Stimulated activated effector memory CD8-positive, alpha-beta T cell treated with anti-CD3 and anti-CD28 coated beads, Interleukin-12 subunit alpha, Interleukin-12 subunit beta, amount 100 ng/mL, for 72 hours (primary cell): ENCODE data around the gene RDH13.
"Not testable (repeated sequence)": the region's sequence is repeated elsewhere in the genome, so short reads cannot be mapped to it uniquely, and the experiment has no call there.

Experiments
- ATAC-seq: fragments of 150-1000 bp; cut with Tn5 transposase; 2 replicates; pipeline ENCODE4 v1.10.0; 2021
- DNase-seq, 2 donors: peaks; one replicate each; pipeline ENCODE4 v3.0.0; 2021 to 2022; ENCODE audit warnings: low spot score in 2 of 2
- H3K27ac Mint-ChIP-seq: one replicate; pipeline ENCODE4 v1.8.0; 2022; ENCODE audit warnings: mild to moderate bottlenecking, mixed read lengths
- H3K36me3 Mint-ChIP-seq: one replicate; pipeline ENCODE4 v1.8.0; 2022; ENCODE audit warnings: mild to moderate bottlenecking, mixed read lengths
- H3K4me1 Mint-ChIP-seq: one replicate; pipeline ENCODE4 v1.8.0; 2022; ENCODE audit warnings: mixed read lengths
- H3K4me3 Mint-ChIP-seq: one replicate; pipeline ENCODE4 v1.8.0; 2022; ENCODE audit warnings: mild to moderate bottlenecking, mixed read lengths
- H3K9me3 Mint-ChIP-seq: one replicate; pipeline ENCODE4 v1.8.0; 2022; ENCODE audit warnings: mixed read lengths

RDH13 gene

DNA sequence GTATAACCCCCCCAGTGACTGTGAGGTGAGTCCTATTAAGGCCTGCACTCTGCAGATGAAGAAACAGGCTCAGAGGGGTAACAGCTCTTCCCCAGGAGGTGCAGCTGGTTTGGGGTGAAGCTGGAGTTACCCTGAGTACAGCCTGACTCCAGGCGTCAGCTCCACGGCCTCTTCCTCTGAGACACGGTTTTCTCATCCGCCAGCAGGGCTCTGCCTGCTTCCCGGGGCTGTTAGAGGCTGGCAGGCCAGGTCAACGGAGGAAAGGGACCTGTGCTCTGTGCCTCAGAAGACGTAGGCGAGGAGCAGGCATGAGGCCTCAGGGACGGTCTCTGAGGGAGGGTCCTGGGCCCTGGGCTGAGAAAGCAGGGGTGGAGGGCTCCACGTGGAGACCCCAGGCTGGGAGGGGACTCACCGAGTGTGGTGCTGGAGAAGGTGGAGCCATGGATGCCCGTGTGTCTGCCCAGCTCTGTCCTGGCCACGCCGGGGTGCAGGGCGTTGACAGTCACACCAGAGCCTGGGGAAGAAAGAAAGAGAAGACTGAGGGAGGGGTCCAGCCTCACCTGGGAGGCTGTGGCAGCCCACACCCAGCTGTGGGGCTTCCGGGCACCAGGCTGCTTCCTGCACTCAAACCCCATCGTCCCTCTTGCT lies 15.8 kb downstream of the RDH13 start:
- ATAC-seq (no peak), DNase-seq (no peak)
- Mint-ChIP-seq H3K4me1 (peaks cover 8% of the 10 kb centered on the region), H3K9me3 (no peaks in the 10 kb centered on the region), H3K4me3 (no peak overlapping the region), H3K27ac (no peak overlapping the region), H3K36me3 (peaks cover 73% of the 10 kb centered on the region)

DNA sequence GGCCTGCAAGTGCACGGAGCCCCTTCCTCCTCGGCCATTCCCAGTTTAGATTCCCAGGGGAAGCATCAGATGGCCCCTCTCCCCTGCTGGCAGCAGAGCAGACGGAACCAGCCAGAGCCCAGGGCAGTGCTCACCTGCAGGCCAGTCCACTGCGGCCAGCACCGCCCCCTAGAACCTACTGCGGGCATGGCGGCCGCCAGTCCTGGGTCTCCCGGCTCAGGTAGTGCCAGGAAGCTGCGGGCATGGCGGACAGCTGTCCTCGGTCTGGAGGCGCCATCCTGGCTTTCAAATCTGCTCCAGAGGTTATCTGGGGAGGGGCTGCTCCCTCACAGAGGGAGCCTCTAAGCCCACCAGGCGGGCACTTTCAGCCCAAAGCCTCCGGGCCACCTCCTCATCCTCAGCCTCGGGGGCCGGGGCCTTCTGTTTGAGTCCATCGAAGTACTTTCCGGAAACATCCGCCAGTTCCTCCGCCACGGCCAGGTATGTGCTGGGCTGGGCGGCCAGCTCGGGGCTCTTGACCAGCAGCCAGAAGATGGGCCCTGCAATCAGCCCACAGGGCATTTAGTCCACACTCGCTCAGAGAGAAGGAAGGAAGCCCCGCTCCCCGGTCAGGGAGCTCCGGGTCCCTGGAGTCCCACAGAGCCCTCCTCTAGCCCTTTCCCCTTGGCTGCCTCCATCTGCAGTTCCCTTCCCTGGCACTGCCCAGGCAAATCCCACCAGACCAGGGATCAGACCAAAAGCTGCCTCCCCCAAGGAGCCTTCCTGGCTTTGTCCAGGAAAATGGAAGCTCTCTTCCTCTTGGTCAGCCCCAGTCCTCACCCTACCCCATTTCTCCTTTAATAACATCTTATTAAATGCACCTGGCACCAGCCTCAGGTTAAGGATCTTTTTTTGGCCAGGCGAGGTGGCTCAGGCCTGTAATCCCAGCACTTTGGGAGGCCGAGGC lies 17.9 kb downstream of the RDH13 start:
- Mint-ChIP-seq H3K4me3 (no peak overlapping the region), H3K4me1 (peaks cover 19% of the 10 kb centered on the region), H3K36me3 (peaks cover 57% of the 10 kb centered on the region), H3K27ac (no peak overlapping the region), H3K9me3 (no peaks in the 10 kb centered on the region)
- DNase-seq (no peak), ATAC-seq (no peak)

DNA sequence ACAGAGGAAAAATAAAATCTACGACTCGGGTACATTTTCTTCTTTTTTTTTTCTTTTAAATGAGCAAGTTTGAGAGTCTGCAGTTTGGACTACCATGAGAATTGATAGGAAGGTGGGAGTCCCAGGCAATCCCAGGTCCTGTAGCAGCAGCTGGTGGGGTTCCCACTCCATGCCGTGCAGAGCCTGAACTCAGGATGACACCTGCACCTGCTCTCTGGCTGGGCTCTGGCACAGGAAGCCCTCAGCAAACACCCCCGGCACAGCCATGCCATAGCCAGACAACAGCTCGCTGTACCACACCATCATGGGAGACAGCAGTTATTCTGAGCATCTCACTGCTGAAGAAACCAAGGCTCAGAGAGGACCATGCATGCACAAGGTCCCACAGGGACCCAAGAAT lies 18.7 kb downstream of the RDH13 start:
- Mint-ChIP-seq H3K27ac (no peak overlapping the region), H3K4me3 (no peak overlapping the region), H3K36me3 (peaks cover 50% of the 10 kb centered on the region), H3K9me3 (no peaks in the 10 kb centered on the region), H3K4me1 (peaks cover 19% of the 10 kb centered on the region)
- ATAC-seq (no peak), DNase-seq (no peak)

DNA sequence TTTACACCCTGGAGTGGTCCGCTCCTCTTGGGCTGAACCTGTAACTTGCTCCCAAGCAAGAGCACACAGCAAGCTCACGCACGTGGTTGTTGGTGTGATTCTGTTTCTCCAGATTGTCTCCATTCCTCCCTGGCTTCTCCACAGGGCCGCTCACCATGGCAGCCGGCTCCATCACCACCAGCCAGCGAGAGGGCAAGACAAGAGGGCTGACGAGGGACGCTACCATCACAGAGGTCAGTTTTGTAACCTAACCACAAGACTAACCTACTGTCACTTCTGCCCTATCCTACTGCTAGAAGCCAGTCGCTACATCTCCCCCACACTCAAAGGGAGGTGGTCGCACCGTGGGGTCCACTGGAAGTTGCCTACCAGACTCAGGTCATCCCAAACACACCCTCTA lies 20.3 kb downstream of the RDH13 start:
- H3K27ac Mint-ChIP-seq: peak overlapping the region; percentile 74
- no peaks in the 10 kb centered on the region for H3K9me3 Mint-ChIP-seq
- H3K4me3 Mint-ChIP-seq: peak overlapping the region; percentile 57
- ATAC-seq: no peak
- peaks cover 37% of the 10 kb centered on the region for H3K36me3 Mint-ChIP-seq
- H3K4me1 Mint-ChIP-seq: peaks cover 19% of the 10 kb centered on the region
- no peak for DNase-seq

DNA sequence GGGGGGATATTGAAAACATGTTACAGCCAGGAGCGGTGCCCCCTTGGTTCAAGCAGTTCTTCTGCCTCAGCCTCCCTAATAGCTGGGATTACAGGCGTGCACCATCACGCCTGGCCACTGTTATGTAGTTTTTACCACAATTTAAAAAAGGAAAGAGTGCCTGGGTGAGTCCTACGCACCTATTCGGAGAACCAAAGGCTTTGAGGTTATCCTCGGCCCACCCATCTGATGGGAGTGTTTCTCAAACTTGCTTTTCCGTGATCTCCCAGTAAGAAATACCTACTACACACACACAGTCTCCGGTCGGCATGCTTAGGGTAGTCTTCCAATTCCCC lies 20.6 kb downstream of the RDH13 start:
- Mint-ChIP-seq H3K4me3 (peak overlapping the region; percentile 57), H3K36me3 (peaks cover 37% of the 10 kb centered on the region), H3K9me3 (no peaks in the 10 kb centered on the region), H3K27ac (peak overlapping the region; percentile 74), H3K4me1 (peaks cover 19% of the 10 kb centered on the region)
- DNase-seq (no peak), ATAC-seq (no peak)

DNA sequence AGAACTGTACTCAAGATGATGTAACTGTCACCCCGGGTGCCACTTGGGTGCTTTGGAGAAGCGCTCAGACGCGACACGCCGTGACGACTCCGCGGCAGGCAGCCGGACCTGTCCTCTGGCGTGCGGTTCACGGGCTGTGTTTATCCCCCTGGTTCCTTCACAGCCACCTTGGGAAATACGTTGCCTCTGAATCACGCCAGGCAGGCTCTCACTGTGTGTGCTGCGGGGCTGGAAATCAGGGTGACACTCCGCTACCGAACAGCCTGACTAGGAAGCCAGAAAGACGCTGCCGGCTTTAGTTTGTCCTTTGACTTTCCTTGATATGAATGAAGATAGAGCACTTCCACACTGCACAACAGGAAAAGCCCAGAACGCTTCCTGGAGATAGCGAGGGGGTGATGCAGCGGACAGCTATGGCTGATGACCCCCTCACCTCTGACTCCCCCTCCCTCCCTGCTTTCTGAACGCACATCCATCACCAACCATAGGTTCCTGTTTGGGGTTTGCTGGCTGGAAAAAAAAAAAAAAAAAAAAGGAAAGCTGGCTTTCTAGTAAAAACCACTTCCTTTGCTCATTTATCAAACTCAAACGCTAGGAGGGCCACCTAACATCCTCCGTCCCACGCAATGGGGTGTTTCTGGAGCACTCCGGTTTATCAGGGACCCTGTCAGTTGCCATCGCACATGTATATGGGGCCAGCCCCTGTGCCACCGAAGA lies 21.2 kb downstream of the RDH13 start:
- H3K27ac Mint-ChIP-seq: peak overlapping the region; percentile 74
- H3K9me3 Mint-ChIP-seq: no peaks in the 10 kb centered on the region
- DNase-seq (no peak), ATAC-seq (peak; percentile 66)
- peak overlapping the region; percentile 57 for H3K4me3 Mint-ChIP-seq
- peaks cover 35% of the 10 kb centered on the region for H3K36me3 Mint-ChIP-seq
- peaks cover 19% of the 10 kb centered on the region for H3K4me1 Mint-ChIP-seq

DNA sequence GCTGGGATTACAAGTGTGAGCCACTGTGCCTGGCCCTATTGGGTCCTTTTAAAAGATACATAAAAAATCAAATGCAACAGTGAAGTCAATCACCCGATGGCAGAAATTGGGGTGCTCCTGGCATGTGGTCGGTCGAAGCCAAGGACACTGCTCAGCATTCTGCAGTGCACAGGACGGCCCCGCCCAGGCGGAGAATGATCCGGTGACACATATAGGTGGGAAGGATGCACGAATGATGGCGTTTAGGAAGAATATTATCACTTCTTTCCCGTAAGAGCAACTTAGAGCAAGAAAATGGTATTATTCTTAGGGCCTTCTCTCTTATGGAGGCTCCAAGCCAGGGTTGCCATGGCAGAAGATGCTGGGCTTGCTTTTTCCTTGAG lies 21.7 kb downstream of the RDH13 start:
- Mint-ChIP-seq H3K4me3 (peak overlapping the region; percentile 57), H3K27ac (peak overlapping the region; percentile 74), H3K36me3 (peaks cover 30% of the 10 kb centered on the region), H3K9me3 (no peaks in the 10 kb centered on the region), H3K4me1 (peaks cover 19% of the 10 kb centered on the region)
- ATAC-seq (no peak), DNase-seq (no peak)

DNA sequence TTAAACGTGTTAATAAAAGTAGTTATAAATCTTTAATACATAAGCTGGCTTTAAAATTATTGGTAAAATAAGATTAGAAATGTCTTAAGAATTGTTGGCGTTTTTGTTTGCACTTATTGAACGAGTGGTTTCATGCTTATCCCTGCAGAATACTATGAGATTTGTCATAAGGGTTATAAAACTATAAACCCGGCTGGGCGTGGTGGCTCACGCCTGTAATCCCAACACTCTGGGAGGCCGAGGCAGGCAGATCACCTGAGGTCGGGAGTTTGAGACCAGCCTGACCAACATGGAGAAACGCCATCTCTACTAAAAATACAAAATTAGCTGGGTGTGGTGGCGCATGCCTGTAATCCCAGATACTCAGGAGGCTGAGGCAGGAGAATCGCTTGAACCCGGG lies 22.3 kb downstream of the RDH13 start:
- not testable (repeated sequence) for H3K9me3 Mint-ChIP-seq, H3K4me3 Mint-ChIP-seq, ATAC-seq, H3K27ac Mint-ChIP-seq, DNase-seq
- H3K4me1 Mint-ChIP-seq: peaks cover 19% of the 10 kb centered on the region
- peaks cover 27% of the 10 kb centered on the region for H3K36me3 Mint-ChIP-seq

DNA sequence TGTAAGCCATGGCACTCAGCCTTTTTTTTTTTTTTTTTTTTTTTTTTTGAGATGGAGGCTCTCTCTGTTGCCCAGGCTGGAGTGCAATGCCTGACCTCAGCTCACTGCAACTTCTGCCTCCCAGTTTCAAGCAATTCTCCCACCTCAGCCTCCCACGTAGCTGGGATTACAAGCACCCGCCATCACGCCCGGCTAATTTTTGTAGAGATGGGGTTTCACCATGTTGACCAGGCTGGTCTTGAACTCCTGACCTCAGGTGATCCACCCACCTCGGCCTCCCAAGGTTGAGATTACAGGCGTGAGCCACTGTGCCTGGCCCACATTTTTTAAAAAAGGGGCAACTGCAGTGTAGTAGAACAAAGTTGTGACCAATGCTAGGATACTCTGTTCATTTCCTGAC lies 25.3 kb downstream of the RDH13 start:
- not testable (repeated sequence) for H3K27ac Mint-ChIP-seq, ATAC-seq, H3K36me3 Mint-ChIP-seq, DNase-seq, H3K9me3 Mint-ChIP-seq, H3K4me3 Mint-ChIP-seq
- H3K4me1 Mint-ChIP-seq: peaks cover 16% of the 10 kb centered on the region

DNA sequence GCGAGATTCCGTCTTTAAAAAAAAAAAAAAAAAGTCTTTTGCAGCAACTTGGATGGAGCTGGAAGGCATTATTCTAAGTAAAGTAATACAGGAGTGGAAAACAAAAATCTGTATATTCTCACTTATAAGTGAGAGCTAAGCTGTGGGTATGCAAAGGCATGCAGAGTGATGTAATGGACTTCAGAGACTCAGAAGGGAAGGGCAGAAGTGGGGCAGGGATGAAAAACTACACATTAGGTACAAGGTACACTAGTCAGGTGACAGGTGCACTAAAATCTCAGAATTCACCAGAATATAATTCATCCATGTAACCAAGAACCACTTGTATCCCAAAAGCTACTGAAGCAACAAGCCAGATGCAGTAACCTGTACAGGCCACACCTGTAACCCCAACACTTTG lies 26.9 kb downstream of the RDH13 start:
- DNase-seq (no peak), ATAC-seq (no peak)
- Mint-ChIP-seq H3K4me3 (no peak overlapping the region), H3K4me1 (peaks cover under 1% of the 10 kb centered on the region), H3K36me3 (no peaks in the 10 kb centered on the region), H3K27ac (no peak overlapping the region), H3K9me3 (no peaks in the 10 kb centered on the region)

DNA sequence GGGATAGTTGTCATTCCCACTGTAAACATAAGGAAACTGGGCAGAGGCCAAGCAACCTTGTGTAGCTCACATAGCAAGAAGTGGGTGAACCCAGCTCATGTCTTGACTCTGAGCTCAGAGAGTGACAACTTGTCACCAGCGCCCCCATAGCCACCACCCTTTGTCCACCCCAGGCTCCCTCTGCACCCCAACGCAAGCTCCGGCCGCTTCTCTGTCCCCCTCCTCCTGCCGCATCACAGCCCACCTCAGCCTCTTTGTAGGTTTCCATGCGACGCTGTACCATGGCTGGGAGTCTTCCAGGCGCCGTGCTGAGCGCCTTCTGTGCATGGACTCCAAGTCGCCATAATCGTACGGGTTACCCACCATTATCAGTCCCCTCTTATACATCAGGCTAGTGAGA lies 28.2 kb downstream of the RDH13 start:
- DNase-seq: no peak
- Mint-ChIP-seq H3K9me3 (no peaks in the 10 kb centered on the region), H3K36me3 (no peaks in the 10 kb centered on the region), H3K4me1 (no peaks in the 10 kb centered on the region), H3K27ac (no peak overlapping the region), H3K4me3 (no peak overlapping the region)
- ATAC-seq: no peak

DNA sequence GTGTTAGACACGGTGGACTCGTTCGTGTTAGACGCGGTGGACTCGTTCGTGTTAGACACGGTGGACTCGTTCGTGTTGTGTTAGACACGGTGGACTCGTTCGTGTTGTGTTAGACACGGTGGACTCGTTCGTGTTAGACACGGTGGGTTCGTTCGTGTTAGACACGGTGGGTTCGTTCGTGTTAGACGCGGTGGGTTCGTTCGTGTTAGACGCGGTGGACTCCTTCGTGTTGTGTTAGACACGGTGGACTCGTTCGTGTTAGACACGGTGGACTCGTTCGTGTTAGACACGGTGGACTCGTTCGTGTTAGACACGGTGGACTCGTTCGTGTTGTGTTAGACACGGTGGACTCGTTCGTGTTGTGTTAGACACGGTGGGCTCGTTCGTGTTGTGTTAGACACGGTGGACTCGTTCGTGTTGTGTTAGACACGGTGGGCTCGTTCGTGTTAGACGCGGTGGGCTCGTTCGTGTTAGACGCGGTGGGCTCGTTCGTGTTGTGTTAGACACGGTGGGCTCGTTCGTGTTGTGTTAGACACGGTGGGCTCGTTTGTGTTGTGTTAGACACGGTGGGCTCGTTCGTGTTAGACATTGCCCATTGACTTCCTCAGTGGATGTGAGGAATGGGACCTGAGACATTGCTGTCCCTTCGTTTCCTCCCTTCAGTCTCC lies 29.8 kb downstream of the RDH13 start:
- not testable (repeated sequence) for H3K27ac Mint-ChIP-seq, H3K9me3 Mint-ChIP-seq, H3K4me1 Mint-ChIP-seq, H3K4me3 Mint-ChIP-seq, ATAC-seq, H3K36me3 Mint-ChIP-seq, DNase-seq

DNA sequence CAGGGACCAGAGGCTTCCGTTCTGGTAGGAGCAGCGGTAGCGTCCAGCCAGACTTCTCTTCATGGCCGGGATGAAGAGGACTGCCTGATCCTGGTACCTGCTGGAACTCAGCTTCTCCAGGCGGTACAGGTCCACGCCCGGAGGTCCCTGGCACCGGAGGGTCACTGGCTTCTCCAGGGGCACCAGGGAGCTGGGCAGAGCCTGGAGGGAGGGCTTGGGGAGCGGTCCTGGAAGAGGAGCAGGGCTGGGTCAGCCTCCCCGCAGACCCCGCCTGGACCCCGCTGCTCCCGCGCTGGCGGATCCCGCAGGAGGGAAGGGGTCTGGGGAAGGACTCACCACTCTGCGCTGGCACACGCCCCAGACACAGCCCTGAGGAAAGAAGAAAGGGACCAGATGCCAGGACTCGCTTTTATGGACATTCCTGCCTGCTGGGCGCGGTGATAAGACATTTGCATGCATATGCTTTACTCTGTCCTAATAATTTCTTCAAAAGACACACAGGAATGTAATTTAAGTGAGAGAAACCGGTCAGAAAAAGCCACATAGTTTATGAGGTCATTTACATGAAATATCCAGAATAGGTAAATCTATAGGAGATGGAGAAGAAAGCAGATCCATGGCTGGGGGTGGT lies 30.7 kb downstream of the RDH13 start:
- Mint-ChIP-seq H3K9me3 (no peaks in the 10 kb centered on the region), H3K4me3 (no peak overlapping the region), H3K36me3 (no peaks in the 10 kb centered on the region), H3K4me1 (no peaks in the 10 kb centered on the region), H3K27ac (no peak overlapping the region)
- no peak for DNase-seq
- no peak for ATAC-seq

DNA sequence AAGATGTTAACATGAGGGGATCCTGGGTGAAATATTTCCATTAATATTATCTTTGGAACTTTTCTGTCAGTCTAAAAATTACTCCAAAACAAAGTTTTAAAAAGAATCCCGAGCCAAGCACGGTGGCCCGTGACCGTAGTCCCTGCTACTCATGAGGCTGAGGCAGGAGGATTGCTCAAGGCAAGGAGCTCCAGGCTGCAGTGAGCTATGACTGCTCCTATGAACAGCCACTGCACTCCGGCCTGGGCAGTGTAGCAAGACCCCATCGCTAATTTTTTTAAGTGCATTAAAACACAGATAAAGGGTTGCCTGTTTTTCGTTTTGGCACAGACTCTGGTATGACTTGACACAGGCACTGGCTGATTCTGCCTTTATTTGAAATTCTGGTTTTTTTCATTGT lies 31.8 kb downstream of the RDH13 start:
- no peaks in the 10 kb centered on the region for H3K36me3 Mint-ChIP-seq

DNA sequence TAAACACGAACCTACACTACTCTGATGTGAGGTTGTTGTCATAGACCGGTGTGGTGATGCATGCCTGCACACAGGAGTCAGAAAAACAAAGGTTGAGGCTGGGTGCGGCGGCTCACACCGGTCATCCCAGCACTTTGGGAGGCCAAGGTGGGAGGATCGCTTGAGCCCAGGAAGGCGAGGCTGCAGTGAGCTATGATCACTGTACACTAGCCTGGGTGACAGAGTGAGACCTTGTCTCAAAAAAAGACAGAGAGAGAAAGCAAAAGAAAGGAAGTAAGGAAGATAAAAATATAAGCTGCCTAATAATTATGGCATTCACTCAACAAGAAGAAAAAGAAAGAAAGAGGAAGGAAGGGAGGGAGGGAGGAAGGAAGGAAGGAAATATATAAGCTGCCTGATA lies 34.2 kb downstream of the RDH13 start:
- ATAC-seq: no peak
- Mint-ChIP-seq H3K4me1 (no peaks in the 10 kb centered on the region), H3K4me3 (no peak overlapping the region)

More for the DNA sequence above, 31.8 kb downstream of the RDH13 start:
- no peaks in the 10 kb centered on the region for H3K4me1 Mint-ChIP-seq
- no peak overlapping the region for H3K4me3 Mint-ChIP-seq
- peaks cover 2% of the 10 kb centered on the region for H3K9me3 Mint-ChIP-seq
- DNase-seq: no peak
- no peak overlapping the region for H3K27ac Mint-ChIP-seq
- ATAC-seq: no peak

More for the DNA sequence above, 34.2 kb downstream of the RDH13 start:
- H3K36me3 Mint-ChIP-seq: no peaks in the 10 kb centered on the region
- no peak for DNase-seq
- peaks cover 7% of the 10 kb centered on the region for H3K9me3 Mint-ChIP-seq
- H3K27ac Mint-ChIP-seq: no peak overlapping the region
